A673 (cell line): ENCODE data around the gene CRB2.

Source experiments
- EZH2 ChIP-seq: fragments of 200-600 bp; sonication (generic); IDR thresholded peaks from 2 replicates; pipeline ENCODE4 v1.6.1; 2017; ENCODE audit warnings: borderline replicate concordance, low read depth, mild to moderate bottlenecking, mixed read lengths, antibody characterized with exemption, low read length; ENCODE audit not compliant: poor library complexity, severe bottlenecking
- TF ChIP-seq, protein P1 (sequence below): fragments of 300-800, 200-600 bp; sonication (generic); conservative IDR thresholded peaks from 2 replicates; pipeline ENCODE4 v1.5.1; 2017; ENCODE audit warnings: low read depth, mild to moderate bottlenecking, antibody characterized with exemption, low read length, moderate library complexity, mixed read lengths

- TF ChIP-seq, protein P1, sequence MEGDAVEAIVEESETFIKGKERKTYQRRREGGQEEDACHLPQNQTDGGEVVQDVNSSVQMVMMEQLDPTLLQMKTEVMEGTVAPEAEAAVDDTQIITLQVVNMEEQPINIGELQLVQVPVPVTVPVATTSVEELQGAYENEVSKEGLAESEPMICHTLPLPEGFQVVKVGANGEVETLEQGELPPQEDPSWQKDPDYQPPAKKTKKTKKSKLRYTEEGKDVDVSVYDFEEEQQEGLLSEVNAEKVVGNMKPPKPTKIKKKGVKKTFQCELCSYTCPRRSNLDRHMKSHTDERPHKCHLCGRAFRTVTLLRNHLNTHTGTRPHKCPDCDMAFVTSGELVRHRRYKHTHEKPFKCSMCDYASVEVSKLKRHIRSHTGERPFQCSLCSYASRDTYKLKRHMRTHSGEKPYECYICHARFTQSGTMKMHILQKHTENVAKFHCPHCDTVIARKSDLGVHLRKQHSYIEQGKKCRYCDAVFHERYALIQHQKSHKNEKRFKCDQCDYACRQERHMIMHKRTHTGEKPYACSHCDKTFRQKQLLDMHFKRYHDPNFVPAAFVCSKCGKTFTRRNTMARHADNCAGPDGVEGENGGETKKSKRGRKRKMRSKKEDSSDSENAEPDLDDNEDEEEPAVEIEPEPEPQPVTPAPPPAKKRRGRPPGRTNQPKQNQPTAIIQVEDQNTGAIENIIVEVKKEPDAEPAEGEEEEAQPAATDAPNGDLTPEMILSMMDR = no peak
- TF ChIP-seq EZH2 = no peak
These were observed at the start of gene CRB2 for GRCh38 chr9:123355761-123356431.
